IPS-NIHi11 (cell line): ENCODE results near the gene GALNT3.

ENCODE experiments used
- DNase-seq: peaks from one replicate; pipeline ENCODE4 v3.0.0; 2012; ENCODE audit warnings: mixed read lengths, low spot score

GALNT3 gene

GRCh38 chr2:165793779-165794535 lies at the start of gene GALNT3:
Gene GALNT3 (minus strand): TSS chr2:165794247. CDS start chr2:165770700, 23,547 bp downstream.
- peak; percentile 88 for DNase-seq

- no peak for DNase-seq
Observed at GRCh38 chr2:165843351-165843750, 49.3 kb upstream of the GALNT3 start.

- no peak for DNase-seq
Observed at GRCh38 chr2:165840333-165840958, 46.4 kb upstream of the GALNT3 start.

DNA sequence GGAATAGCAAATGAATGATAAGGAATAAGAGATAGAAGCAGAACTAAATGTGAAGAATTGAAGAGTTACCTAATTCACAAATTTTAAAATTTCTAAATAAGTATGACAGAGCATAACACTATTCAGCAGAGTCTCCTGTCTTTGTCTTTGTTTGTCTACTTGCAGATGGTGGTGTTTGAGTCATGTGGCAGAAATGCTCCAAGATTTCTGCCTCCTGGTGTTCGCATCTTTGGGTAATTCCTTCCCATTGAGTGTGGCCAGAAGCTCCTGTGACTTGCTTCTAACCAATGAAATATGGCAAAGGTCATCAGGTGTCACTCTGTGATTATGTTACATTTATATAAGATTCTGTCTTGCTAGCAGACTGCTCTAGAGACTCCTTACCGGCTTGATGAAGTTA lies 45.6 kb upstream of the GALNT3 start:
- no peak for DNase-seq

GRCh38 chr2:165837122-165837521 lies 43.1 kb upstream of the GALNT3 start:
- peak; percentile 5 for DNase-seq

DNA sequence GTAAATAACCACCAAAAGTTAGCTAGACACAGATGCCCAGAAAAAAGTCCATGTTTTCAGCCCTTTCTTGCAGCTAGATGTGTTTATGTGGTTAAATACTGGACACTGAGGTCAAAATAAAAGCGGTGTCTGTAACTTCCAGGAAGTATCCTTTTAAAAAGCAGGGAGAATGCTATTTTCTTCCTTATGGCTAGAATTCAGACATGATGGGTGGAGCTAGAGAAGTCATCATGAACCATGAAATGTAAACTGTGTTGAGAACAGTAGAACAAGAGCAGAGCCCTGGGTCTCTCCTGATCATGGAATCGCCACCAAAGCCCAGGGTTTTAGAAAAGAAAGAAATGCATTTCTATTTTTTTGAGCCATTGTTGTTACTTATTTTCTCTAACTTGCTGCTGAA lies 41.3 kb upstream of the GALNT3 start:
- no peak for DNase-seq

GRCh38 chr2:165833156-165833555 lies 39.1 kb upstream of the GALNT3 start:
- DNase-seq: no peak

GRCh38 chr2:165827921-165828276 lies 33.9 kb upstream of the GALNT3 start:
- no peak for DNase-seq

DNA sequence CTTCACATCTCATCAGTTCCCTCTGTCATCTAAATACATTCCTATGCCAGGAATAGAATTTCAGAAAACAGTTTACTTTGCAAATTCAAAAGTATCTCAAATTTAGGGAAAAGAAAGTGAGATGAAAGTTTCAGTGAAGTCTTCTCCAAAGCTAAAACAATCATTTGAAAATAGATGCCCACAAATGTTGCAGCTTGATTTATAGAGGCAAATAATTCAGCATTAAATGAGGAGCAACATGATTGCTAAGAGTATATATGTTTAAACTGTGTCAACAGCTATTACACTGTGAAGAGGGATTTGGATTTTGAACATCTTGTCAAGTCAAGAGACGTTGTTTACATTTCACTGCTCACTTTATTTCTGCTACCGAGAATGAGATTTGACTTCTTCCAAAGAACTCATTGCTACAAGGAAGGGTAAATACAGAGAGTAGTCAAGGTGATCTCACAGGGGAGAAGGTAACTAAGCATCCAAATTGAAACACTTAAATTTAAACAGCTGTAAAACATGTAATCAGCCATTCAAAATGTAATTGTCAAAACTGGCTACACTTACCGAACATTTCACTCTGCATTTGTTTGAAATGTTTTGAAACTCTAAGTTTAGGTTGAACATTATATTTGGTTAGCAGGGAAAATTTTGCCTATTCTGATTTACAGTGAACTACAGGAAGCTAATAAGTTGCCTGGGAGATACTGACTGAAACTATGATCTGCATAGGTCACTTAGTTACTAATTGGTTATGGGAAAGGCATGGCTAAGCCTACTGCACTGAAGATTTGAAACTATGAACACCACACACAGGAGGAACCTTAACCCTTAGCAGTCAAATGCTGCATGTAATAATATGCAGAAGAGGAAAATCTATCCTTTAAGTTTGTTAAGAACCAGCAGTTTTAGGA lies 33.2 kb upstream of the GALNT3 start:
- DNase-seq: no peak

DNA sequence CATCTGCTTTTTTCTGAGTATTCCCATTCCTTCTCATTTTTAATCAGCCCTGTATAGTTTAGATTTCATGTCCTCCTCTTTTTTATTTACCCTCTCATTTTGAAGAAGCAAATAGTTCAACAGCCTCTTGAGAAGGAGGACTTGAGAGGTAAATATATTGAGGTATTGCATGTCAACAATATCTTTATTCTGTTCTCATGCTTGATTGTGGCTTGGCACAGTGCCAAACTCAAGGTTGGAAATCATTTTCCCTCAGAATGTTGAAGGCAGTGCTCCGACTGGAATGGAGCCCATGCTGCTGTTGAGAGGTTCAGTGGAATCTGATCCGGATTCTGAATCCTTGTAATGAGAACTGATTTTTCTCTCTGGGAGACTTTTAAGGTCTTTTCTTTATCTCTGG lies 31.0 kb upstream of the GALNT3 start:
- no peak for DNase-seq

DNA sequence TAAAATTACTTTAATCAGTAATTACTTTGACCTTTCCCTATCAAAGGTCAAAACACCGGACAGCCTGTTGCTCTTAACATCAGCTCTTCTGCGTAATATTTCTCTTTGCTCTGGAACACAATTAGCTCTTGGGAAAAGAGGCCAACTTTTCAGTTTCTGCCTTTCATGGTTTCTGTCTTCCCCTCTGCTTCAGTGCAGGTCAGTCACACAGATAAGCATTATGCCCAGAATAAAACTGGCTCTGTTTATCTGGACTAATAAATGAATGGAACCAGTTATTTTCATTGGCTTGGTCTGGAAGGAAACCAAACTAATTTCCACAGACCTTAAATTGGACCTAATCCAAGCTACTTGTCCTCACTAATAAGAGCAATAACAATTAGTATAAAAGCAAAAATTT lies 26.2 kb upstream of the GALNT3 start:
- DNase-seq: no peak

- no peak for DNase-seq
Observed at GRCh38 chr2:165818920-165819319, 24.9 kb upstream of the GALNT3 start.

DNA sequence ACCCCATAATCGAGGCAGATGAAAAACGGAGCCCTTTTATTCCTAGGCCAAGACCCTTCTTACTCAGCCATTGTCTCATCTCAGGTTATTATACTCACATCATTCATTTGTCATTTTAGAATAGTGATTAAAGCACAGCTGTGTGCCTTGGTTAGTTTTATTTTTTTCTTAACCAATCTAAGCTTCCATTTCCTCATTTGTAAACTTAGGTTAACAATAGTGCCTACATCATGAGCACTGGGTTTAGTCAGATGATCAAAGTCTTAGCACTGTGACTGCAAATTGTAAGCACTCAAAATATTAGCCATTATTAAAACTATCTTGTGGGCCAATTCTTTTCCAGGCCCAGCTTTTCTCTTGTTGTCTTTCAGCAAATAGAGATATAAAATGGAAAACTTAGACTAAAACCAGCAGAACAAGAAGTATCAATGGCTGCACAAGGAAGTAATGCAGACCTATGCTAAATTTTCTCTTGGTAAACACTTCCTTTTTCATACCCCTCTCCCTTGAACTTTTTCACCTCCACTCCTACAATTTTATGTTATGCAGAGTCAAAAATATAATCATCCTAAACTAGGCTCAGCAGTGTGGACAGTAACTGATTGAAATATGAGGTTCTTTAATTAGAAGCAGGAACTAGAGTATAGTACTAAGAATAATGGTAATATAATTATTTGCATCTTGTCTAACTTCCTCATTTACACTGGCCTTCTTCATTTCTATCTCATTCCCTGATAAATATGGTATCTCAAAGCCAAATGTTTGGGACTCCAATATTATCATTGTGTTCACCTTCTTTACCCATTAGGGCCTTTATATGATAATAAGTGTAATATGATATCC lies 21.5 kb upstream of the GALNT3 start:
- no peak for DNase-seq

- no peak for DNase-seq
Observed at GRCh38 chr2:165814473-165814872, 20.4 kb upstream of the GALNT3 start.

DNA sequence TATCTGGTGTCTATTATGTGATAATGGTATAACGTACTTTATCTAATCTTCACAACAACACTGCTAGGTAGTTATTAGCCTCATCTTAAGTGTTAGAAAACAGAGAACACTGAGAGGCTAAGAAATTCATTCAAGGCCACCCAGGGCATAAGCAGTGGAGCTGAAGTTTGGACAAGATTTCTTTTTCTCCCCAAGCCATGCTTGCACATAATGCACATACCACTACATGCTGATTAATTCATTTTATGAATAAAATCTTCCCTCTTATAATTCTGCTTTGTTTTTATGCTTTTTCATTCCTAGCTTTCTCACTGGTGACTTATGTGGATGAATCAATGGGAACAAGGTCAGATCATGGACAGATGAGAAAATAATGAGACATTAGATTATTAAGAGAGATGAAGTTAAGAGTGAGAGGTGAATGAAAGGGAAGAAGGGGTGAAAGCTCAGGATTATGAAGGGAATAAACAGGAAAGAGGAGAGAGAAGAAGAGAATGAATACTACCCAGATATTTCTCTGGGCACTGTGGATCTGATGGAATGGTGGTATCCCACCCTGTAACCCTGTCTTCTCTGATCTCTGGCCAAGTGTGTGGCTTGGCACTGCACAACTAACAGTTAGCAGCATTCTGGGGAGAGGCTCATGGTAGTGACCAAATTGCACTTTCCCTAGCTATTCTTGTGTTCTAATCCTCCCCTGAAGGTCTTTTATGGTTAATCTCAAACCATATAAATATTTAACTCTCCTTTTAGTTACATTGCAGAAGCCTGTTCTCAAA lies 17.7 kb upstream of the GALNT3 start:
- DNase-seq: no peak

DNA sequence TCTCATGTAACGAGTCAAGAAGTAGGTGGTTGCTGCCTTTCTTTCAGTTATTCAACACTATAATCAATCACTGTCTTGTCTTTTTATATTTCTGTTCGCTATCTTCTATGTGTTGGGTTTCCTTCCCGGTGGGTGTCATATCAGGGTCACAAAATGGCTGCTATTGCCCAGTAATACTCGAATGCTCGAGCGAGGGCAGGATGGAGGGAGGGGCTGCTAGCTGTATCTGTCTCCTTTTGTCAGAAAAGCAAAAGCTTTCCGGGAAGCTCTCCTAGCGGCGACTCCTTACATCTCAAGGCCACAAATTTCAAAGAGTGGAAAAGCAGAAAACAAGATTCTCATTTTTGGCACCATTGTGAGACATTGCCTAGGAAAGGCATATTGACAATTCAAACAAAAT lies 16.4 kb upstream of the GALNT3 start:
- no peak for DNase-seq

- no peak for DNase-seq
Observed at GRCh38 chr2:165804719-165805118, 10.7 kb upstream of the GALNT3 start.

DNA sequence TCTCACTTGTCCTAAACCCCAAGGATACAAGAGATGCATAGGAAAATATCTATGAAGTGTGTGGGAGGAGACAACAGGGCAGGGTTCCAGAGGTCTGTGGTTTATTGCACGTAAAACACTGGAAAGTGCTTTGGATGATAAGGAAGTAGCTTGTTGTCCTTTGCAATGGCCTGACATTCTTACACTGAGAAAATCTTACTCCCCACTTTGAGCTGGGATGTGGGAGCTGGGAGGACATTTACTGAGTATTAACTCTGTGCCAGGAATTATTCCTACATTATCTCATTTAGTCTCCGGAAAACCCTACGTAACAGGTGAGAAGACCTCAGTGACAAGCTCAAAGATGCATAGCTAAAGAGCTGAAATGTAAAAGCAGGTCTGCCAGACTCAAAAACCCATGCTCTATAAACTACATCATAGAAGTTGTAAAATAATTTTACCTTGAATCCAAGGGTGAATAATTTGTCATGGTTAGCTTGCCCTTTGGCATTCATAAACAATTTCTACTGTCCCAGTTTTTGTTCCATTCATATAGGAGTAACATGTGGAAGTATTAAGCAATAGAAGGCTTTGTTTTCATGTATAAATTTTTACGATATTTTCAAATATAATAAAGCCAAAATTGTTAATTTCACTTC lies 9.2 kb upstream of the GALNT3 start:
- DNase-seq: no peak

GRCh38 chr2:165801176-165801575 lies 7.1 kb upstream of the GALNT3 start:
- DNase-seq: no peak

DNA sequence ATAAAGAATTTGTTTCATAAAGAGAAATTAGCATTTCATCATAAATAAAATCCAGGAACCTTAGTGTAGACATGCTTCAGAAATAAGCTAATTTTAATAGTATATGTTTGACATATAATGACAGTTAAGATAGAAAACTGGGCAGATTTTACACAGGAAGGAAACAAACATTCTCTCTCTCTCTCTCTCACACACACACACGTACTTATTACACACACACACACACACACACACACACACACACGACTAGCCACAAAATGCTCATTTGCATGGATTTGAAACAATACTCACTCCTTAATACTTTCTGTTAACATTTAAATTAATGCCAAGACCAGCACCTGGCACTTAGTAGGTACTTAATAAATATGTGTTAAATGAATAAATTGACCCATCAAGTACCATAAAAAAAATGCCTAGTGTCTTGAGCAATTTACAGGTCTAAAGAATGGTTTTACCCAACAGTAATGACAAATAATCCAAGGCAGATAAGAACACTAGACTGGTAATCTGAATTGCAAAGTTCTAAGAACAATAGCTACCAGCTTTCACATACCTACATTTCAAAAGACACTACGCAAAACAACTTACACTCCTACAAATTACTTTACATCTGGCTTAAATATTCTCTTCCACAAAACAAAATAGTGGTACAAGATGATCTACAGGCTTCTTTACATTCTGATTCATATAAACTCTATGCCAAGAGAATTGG lies 2.9 kb upstream of the GALNT3 start:
- DNase-seq: peak; percentile 33
